Stimulated activated naive CD8-positive, alpha-beta T cell treated with anti-CD3 and anti-CD28 coated beads, Interleukin-15, Interleukin-2, amounts not matched to agents 100 ng/mL and 50 ng/mL, for 24 hours (primary cell): ENCODE results near the gene PTGDR.

Source experiments
- H3K27ac Mint-ChIP-seq: one replicate; pipeline ENCODE4 v1.8.0; 2021; ENCODE audit warnings: mild to moderate bottlenecking, mixed read lengths
- H3K27me3 Mint-ChIP-seq: one replicate; pipeline ENCODE4 v1.8.0; 2021; ENCODE audit warnings: mixed read lengths
- H3K36me3 Mint-ChIP-seq: one replicate; pipeline ENCODE4 v1.8.0; 2021; ENCODE audit warnings: low read depth, mixed read lengths
- H3K4me1 Mint-ChIP-seq: one replicate; pipeline ENCODE4 v1.8.0; 2021; ENCODE audit warnings: low read depth, mixed read lengths
- H3K4me3 Mint-ChIP-seq: one replicate; pipeline ENCODE4 v1.8.0; 2021; ENCODE audit warnings: mild to moderate bottlenecking, mixed read lengths
- H3K9me3 Mint-ChIP-seq: one replicate; pipeline ENCODE4 v1.8.0; 2021; ENCODE audit warnings: mixed read lengths

The PTGDR gene

GRCh38 chr14:52275372-52275771 is 7.9 kb downstream of the PTGDR start:
- Mint-ChIP-seq H3K9me3 (no peaks in the 10 kb centered on the region), H3K4me1 (peaks cover 26% of the 10 kb centered on the region), H3K27ac (no peak overlapping the region)

GRCh38 chr14:52277552-52277951 is 10.1 kb downstream of the PTGDR start:
- no peaks in the 10 kb centered on the region for H3K27me3 Mint-ChIP-seq
- H3K36me3 Mint-ChIP-seq = no peaks in the 10 kb centered on the region
- no peak overlapping the region for H3K4me3 Mint-ChIP-seq
- no peaks in the 10 kb centered on the region for H3K9me3 Mint-ChIP-seq
- H3K27ac Mint-ChIP-seq = no peak overlapping the region
- peaks cover 18% of the 10 kb centered on the region for H3K4me1 Mint-ChIP-seq

More at GRCh38 chr14:52275372-52275771, 7.9 kb downstream of the PTGDR start:
- Mint-ChIP-seq H3K36me3 (no peaks in the 10 kb centered on the region), H3K4me3 (peak overlapping the region; percentile 14), H3K27me3 (peaks cover 4% of the 10 kb centered on the region)

- Mint-ChIP-seq H3K27me3 (no peaks in the 10 kb centered on the region), H3K27ac (no peak overlapping the region), H3K9me3 (no peaks in the 10 kb centered on the region), H3K4me3 (no peak overlapping the region), H3K4me1 (peaks cover 10% of the 10 kb centered on the region), H3K36me3 (no peaks in the 10 kb centered on the region)
These were observed 11.9 kb downstream of the PTGDR start for GRCh38 chr14:52279408-52279807.

- Mint-ChIP-seq H3K4me3 (no peak overlapping the region), H3K4me1 (peaks cover 24% of the 10 kb centered on the region), H3K27ac (no peak overlapping the region), H3K9me3 (no peaks in the 10 kb centered on the region), H3K36me3 (no peaks in the 10 kb centered on the region), H3K27me3 (no peaks in the 10 kb centered on the region)
These were observed 15.6 kb downstream of the PTGDR start for GRCh38 chr14:52283099-52283498.

GRCh38 chr14:52286661-52287649 is 19.5 kb downstream of the PTGDR start:
- Mint-ChIP-seq H3K4me3 (no peak overlapping the region), H3K27me3 (no peaks in the 10 kb centered on the region), H3K27ac (no peak overlapping the region), H3K4me1 (peaks cover 22% of the 10 kb centered on the region), H3K36me3 (no peaks in the 10 kb centered on the region), H3K9me3 (peaks cover 5% of the 10 kb centered on the region)

- Mint-ChIP-seq H3K27ac (no peak overlapping the region), H3K4me3 (no peak overlapping the region), H3K9me3 (no peaks in the 10 kb centered on the region), H3K27me3 (no peaks in the 10 kb centered on the region), H3K4me1 (peaks cover 13% of the 10 kb centered on the region), H3K36me3 (no peaks in the 10 kb centered on the region)
These were observed 28.9 kb downstream of the PTGDR start for GRCh38 chr14:52296378-52296777.

GRCh38 chr14:52298795-52299194 is 31.3 kb downstream of the PTGDR start:
- Mint-ChIP-seq H3K4me3 (no peak overlapping the region), H3K27me3 (no peaks in the 10 kb centered on the region), H3K36me3 (no peaks in the 10 kb centered on the region), H3K4me1 (peaks cover 24% of the 10 kb centered on the region), H3K9me3 (no peaks in the 10 kb centered on the region), H3K27ac (no peak overlapping the region)

GRCh38 chr14:52299692-52300278 is 32.3 kb downstream of the PTGDR start:
- Mint-ChIP-seq H3K36me3 (no peaks in the 10 kb centered on the region), H3K4me1 (peaks cover 24% of the 10 kb centered on the region), H3K27ac (no peak overlapping the region), H3K4me3 (no peak overlapping the region), H3K9me3 (no peaks in the 10 kb centered on the region), H3K27me3 (no peaks in the 10 kb centered on the region)

GRCh38 chr14:52303236-52303635 is 35.7 kb downstream of the PTGDR start:
- H3K27me3 Mint-ChIP-seq = no peaks in the 10 kb centered on the region
- H3K4me3 Mint-ChIP-seq = no peak overlapping the region
- H3K27ac Mint-ChIP-seq = no peak overlapping the region
- peaks cover 4% of the 10 kb centered on the region for H3K36me3 Mint-ChIP-seq
- H3K4me1 Mint-ChIP-seq = peaks cover 39% of the 10 kb centered on the region
- H3K9me3 Mint-ChIP-seq = no peaks in the 10 kb centered on the region

GRCh38 chr14:52304248-52304904 is 36.9 kb downstream of the PTGDR start:
- Mint-ChIP-seq H3K9me3 (no peaks in the 10 kb centered on the region), H3K4me1 (peaks cover 44% of the 10 kb centered on the region), H3K27me3 (no peaks in the 10 kb centered on the region), H3K4me3 (no peak overlapping the region), H3K36me3 (peaks cover 4% of the 10 kb centered on the region), H3K27ac (peak overlapping the region; percentile 20)

GRCh38 chr14:52305014-52305413 is 37.5 kb downstream of the PTGDR start:
- peaks cover 4% of the 10 kb centered on the region for H3K36me3 Mint-ChIP-seq
- H3K4me1 Mint-ChIP-seq = peaks cover 48% of the 10 kb centered on the region
- no peaks in the 10 kb centered on the region for H3K27me3 Mint-ChIP-seq
- no peak overlapping the region for H3K27ac Mint-ChIP-seq
- H3K9me3 Mint-ChIP-seq = no peaks in the 10 kb centered on the region
- H3K4me3 Mint-ChIP-seq = no peak overlapping the region

- peak overlapping the region; percentile 73 for H3K27ac Mint-ChIP-seq
- H3K4me1 Mint-ChIP-seq = peaks cover 61% of the 10 kb centered on the region
- no peaks in the 10 kb centered on the region for H3K27me3 Mint-ChIP-seq
- no peaks in the 10 kb centered on the region for H3K9me3 Mint-ChIP-seq
- peak overlapping the region; percentile 2 for H3K4me3 Mint-ChIP-seq
- peaks cover 4% of the 10 kb centered on the region for H3K36me3 Mint-ChIP-seq
These were observed 39.9 kb downstream of the PTGDR start for GRCh38 chr14:52307376-52307775.

GRCh38 chr14:52307905-52308304 is 40.4 kb downstream of the PTGDR start:
- Mint-ChIP-seq H3K36me3 (peaks cover 4% of the 10 kb centered on the region), H3K4me3 (peak overlapping the region; percentile 2), H3K9me3 (no peaks in the 10 kb centered on the region), H3K27ac (peak overlapping the region; percentile 73), H3K4me1 (peaks cover 63% of the 10 kb centered on the region), H3K27me3 (peaks cover 2% of the 10 kb centered on the region)

GRCh38 chr14:52310541-52310940 is 43.0 kb downstream of the PTGDR start:
- H3K4me1 Mint-ChIP-seq = peaks cover 81% of the 10 kb centered on the region

GRCh38 chr14:52312931-52313355 is 45.4 kb downstream of the PTGDR start:
- H3K9me3 Mint-ChIP-seq = no peaks in the 10 kb centered on the region
- peaks cover 20% of the 10 kb centered on the region for H3K27me3 Mint-ChIP-seq
- peak overlapping the region; percentile 91 for H3K4me3 Mint-ChIP-seq
- H3K36me3 Mint-ChIP-seq = peaks cover 11% of the 10 kb centered on the region
- peak overlapping the region; percentile 93 for H3K27ac Mint-ChIP-seq
- H3K4me1 Mint-ChIP-seq = peaks cover 90% of the 10 kb centered on the region

More at GRCh38 chr14:52310541-52310940, 43.0 kb downstream of the PTGDR start:
- Mint-ChIP-seq H3K27me3 (peaks cover 10% of the 10 kb centered on the region), H3K27ac (no peak overlapping the region), H3K4me3 (no peak overlapping the region), H3K36me3 (peaks cover 9% of the 10 kb centered on the region), H3K9me3 (no peaks in the 10 kb centered on the region)
